Endothelial cell of umbilical vein (primary cell): ENCODE measurements around the gene C22orf23. TPM values are rescaled to one million over a fixed set of nuclear protein-coding genes. Genes with fewer than 3 reads are reported as not detected.

Experiments used
- BruUV-seq: library from RNA; stranded (reverse); fragments of 400-500 nt; replicated peaks from 2 replicates; lab custom pipeline; 2021; lab: Mats Ljungman, UMichigan
- CTCF ChIA-PET: fragments of 300-600, 350-600 bp; sonication (Branson Sonifier 250); formaldehyde crosslinking; loops from one replicate; lab custom pipeline; 2021; ENCODE audit warnings: antibody characterized with exemption, inconsistent platforms; lab: Charles Lee
- POLR2A ChIA-PET: fragments of 300-600, 350-600 bp; sonication (Branson Sonifier 250); formaldehyde crosslinking; loops from one replicate; lab custom pipeline; 2021; ENCODE audit warnings: antibody characterized with exemption, inconsistent platforms; lab: Charles Lee
- DNase-seq: peaks from one replicate; pipeline ENCODE4 v3.0.0-alpha.2; 2011; ENCODE audit warnings: low read depth, low spot score
- FAIRE-seq: peaks from 2 replicates; lab custom pipeline; 2011; peaks lifted over from hg19 to GRCh38; lab: Jason Lieb, UNC
- H2AFZ ChIP-seq: 2 replicates; pipeline ENCODE4 v1.6.0; 2012; ENCODE audit warnings: low read depth, low read length, control low read depth, inconsistent platforms
- H3K27ac ChIP-seq: 2 replicates; pipeline ENCODE4 v1.5.1; 2011; ENCODE audit warnings: low read depth, mild to moderate bottlenecking, control low read depth, low read length, moderate library complexity; ENCODE audit not compliant: insufficient read depth
- H3K27me3 ChIP-seq, 2 experiments: 2 replicates each; pipeline versions ENCODE4 v1.6.0 to v1.6.1; 2011; ENCODE audit warnings: low read length in 2 of 2, mixed read lengths in 1 of 2; ENCODE audit not compliant: control insufficient read depth in 2 of 2, insufficient read depth in 2 of 2
- H3K36me3 ChIP-seq, 2 experiments: 2 replicates in 1 of 2; 3 replicates in 1 of 2; pipeline ENCODE4 v1.5.1; 2011; ENCODE audit warnings: low read length in 2 of 2, mild to moderate bottlenecking in 1 of 2, moderate library complexity in 1 of 2; ENCODE audit not compliant: control insufficient read depth in 2 of 2, insufficient read depth in 2 of 2; ENCODE audit errors: extremely low read depth in 1 of 2
- H3K4me1 ChIP-seq: 3 replicates; pipeline ENCODE4 v1.5.1; 2011; ENCODE audit warnings: mild to moderate bottlenecking, low read length; ENCODE audit not compliant: control insufficient read depth, insufficient read depth; ENCODE audit errors: extremely low read depth
- H3K4me2 ChIP-seq: 2 replicates; pipeline ENCODE4 v1.6.1; 2011; ENCODE audit warnings: low read length, control low read depth, mixed read lengths; ENCODE audit not compliant: insufficient read depth
- H3K4me3 ChIP-seq, 3 experiments: fragments of 200-600 bp in 1 of 3; sonication (generic), shearing (Covaris generic) in 1 of 3; replicated peaks in 1 of 3; 2 replicates each; pipeline ENCODE4 v1.5.1; 2011 to 2016; ENCODE audit warnings: control low read depth in 3 of 3, low read length in 3 of 3, mild to moderate bottlenecking in 2 of 3, inconsistent platforms in 1 of 3, low read depth in 1 of 3, moderate library complexity in 1 of 3; ENCODE audit not compliant: insufficient read depth in 1 of 3
- H3K79me2 ChIP-seq: 2 replicates; pipeline ENCODE4 v1.6.0; 2012; ENCODE audit warnings: low read length, inconsistent platforms; ENCODE audit not compliant: control insufficient read depth, insufficient read depth
- H3K9ac ChIP-seq: replicated peaks from 2 replicates; pipeline ENCODE3; 2011; ENCODE audit warnings: low read length, control low read depth; ENCODE audit not compliant: insufficient read depth; ENCODE audit errors: extremely low read depth
- H3K9me1 ChIP-seq: replicated peaks from 3 replicates; pipeline ENCODE4 v1.6.0; 2011; ENCODE audit warnings: mild to moderate bottlenecking, low read length; ENCODE audit not compliant: control insufficient read depth, insufficient read depth; ENCODE audit errors: extremely low read depth
- H3K9me3 ChIP-seq: replicated peaks from 2 replicates; pipeline ENCODE4 v1.5.1; 2012; ENCODE audit warnings: low read length, inconsistent platforms; ENCODE audit not compliant: control insufficient read depth, insufficient read depth
- H4K20me1 ChIP-seq: replicated peaks from 2 replicates; pipeline ENCODE3; 2011; ENCODE audit warnings: mild to moderate bottlenecking, low read length; ENCODE audit not compliant: control insufficient read depth, insufficient read depth; ENCODE audit errors: extremely low read depth
- CTCF ChIP-seq, 2 donors: IDR thresholded peaks; 1 replicate in 1 of 2; 2 replicates in 1 of 2; pipeline ENCODE4 v1.5.1; 2011; ENCODE audit warnings: low read length in 2 of 2, mild to moderate bottlenecking in 2 of 2, moderate library complexity in 2 of 2, control low read depth in 1 of 2, inconsistent platforms in 1 of 2, low read depth in 1 of 2; ENCODE audit not compliant: insufficient read depth in 1 of 2; ENCODE audit errors: extremely low read depth in 1 of 2
- EZH2 ChIP-seq: IDR thresholded peaks from 2 replicates; pipeline ENCODE4 v1.6.1; 2012; ENCODE audit warnings: borderline replicate concordance, low read depth, mild to moderate bottlenecking, moderate library complexity, low read length, inconsistent platforms; ENCODE audit not compliant: severe bottlenecking
- FOS ChIP-seq: IDR thresholded peaks from 2 replicates; pipeline ENCODE4 v1.6.1; 2011; ENCODE audit warnings: mild to moderate bottlenecking, low read length, moderate library complexity, borderline replicate concordance; ENCODE audit not compliant: insufficient read depth
- GATA2 ChIP-seq: IDR thresholded peaks from 2 replicates; pipeline ENCODE4 v1.7.0; 2011; ENCODE audit warnings: low read depth, mild to moderate bottlenecking, moderate library complexity, mixed read lengths, low read length; ENCODE audit not compliant: insufficient read length, insufficient read depth
- MAX ChIP-seq: IDR thresholded peaks from 2 replicates; pipeline ENCODE4 v1.6.1; 2011; ENCODE audit not compliant: insufficient read depth, insufficient read length
- MYC ChIP-seq: IDR thresholded peaks from one replicate; pipeline ENCODE4 v1.6.1; 2011; ENCODE audit warnings: mild to moderate bottlenecking, low read depth, low read length
- POLR2A ChIP-seq: IDR thresholded peaks from 2 replicates; pipeline ENCODE4 v1.6.1; 2012; ENCODE audit warnings: low read depth, mild to moderate bottlenecking, control low read depth, low read length
- POLR2AphosphoS5 ChIP-seq: IDR thresholded peaks from 2 replicates; pipeline ENCODE4 v1.6.1; 2012; ENCODE audit warnings: low read depth, mild to moderate bottlenecking, control low read depth, low read length, moderate library complexity; ENCODE audit not compliant: insufficient read depth
- dilution Hi-C: fragments of 300-500 bp; cut with MboI; formaldehyde crosslinking; loops from one replicate; pipeline ENCODE4 v1.15.0; 2019; ENCODE audit warnings: low sequenced_read_pairs; ENCODE audit not compliant: extremely low pct_ligation_motif_present
- intact Hi-C: fragments of 100-400 bp; cut with micrococcal nuclease; formaldehyde crosslinking; loops from one replicate; pipeline ENCODE4 v1.10.0; 2022
- polyA plus RNA-seq, 4 experiments: library from polyadenylated mRNA; depleted of rRNA in 3 of 4; stranded (reverse) in 3 of 4; unstranded in 1 of 4; fragments of >200 nt; gene quantifications; 2 replicates each; pipeline versions ENCODE4 v1.2.1 to v1.2.3, GENCODE V29; 2011 to 2012; ENCODE audit warnings: missing spikeins in 1 of 4
- total RNA-seq: library from RNA; stranded (reverse); gene quantifications from 2 replicates; pipeline ENCODE4 v1.2.3, GENCODE V29; 2021

Gene C22orf23
- total and polyA plus RNA-seq, 2 donors (not counting 3 experiments of a cell fraction or from before 2014, with no cell fraction given), result 0.23 to 0.44 TPM

- H3K4me2 ChIP-seq, result no peak overlapping the region
- FAIRE-seq (peak; percentile 70), DNase-seq (no peak)
- CTCF ChIA-PET, result interaction anchor here (1.0 to 4.7 kb wide), 7 partner anchors 13 to 112 kb away, joined by 3 to 48 read pairs (median 4); partner anchors contain the start of gene MICALL1
- peak overlapping the region; percentile 41 for H3K27ac ChIP-seq
- no TSS peak for BruUV-seq
- peaks cover 29% of the 10 kb centered on the region for H3K4me1 ChIP-seq
- TF ChIP-seq CTCF (IDR thresholded peaks at IDR 0.05; ENCODE audit: extremely low read depth in 1 of 2, insufficient read depth in 1 of 2, low read depth in 1 of 2, low read length in 2 of 2), result peak; percentile 29 to 36
- TF ChIP-seq MYC, result no peak
- TF ChIP-seq FOS, result no peak
- POLR2A ChIA-PET, result no interaction called here
- peaks cover 5 to 31% of the 10 kb centered on the region in 2 experiments for H3K36me3 ChIP-seq
- no peak overlapping the region for H2AFZ ChIP-seq
- H3K9me1 ChIP-seq, result no peaks in the 10 kb centered on the region
- dilution Hi-C loops (no loop called here), intact Hi-C loops (no loop called here)
- H3K4me3 ChIP-seq, result no peak overlapping the region
- no peaks in the 10 kb centered on the region for H4K20me1 ChIP-seq
- H3K9me3 ChIP-seq, result no peaks in the 10 kb centered on the region
- H3K9ac ChIP-seq, result no peak overlapping the region
- H3K27me3 ChIP-seq, result no peaks in the 10 kb centered on the region
- no peaks in the 10 kb centered on the region for H3K79me2 ChIP-seq
Observed at GRCh38 chr22:37930270-37930951, 23.0 kb downstream of the C22orf23 start.

GRCh38 chr22:37929390-37929789 lies 24.0 kb downstream of the C22orf23 start:
- POLR2A ChIA-PET, result no interaction called here
- CTCF ChIA-PET, result interaction anchor here (1.9 to 2.2 kb wide), 2 partner anchors 42 to 66 kb away, joined by 4 to 5 read pairs; no protein-coding TSS in a partner anchor
- Histone ChIP-seq H3K36me3 (peaks cover 5 to 36% of the 10 kb centered on the region in 2 experiments), H3K27me3 (no peaks in the 10 kb centered on the region), H3K79me2 (no peaks in the 10 kb centered on the region), H4K20me1 (no peaks in the 10 kb centered on the region), H3K4me1 (peaks cover 29% of the 10 kb centered on the region), H3K4me2 (no peak overlapping the region), H3K9me3 (no peaks in the 10 kb centered on the region), H3K9me1 (no peaks in the 10 kb centered on the region), H3K27ac (no peak overlapping the region), H3K4me3 (no peak overlapping the region), H2AFZ (no peak overlapping the region), H3K9ac (no peak overlapping the region)
- dilution Hi-C loops (no loop called here), intact Hi-C loops (no loop called here)
- FAIRE-seq, result no peak
- BruUV-seq, result no TSS peak
- TF ChIP-seq POLR2AphosphoS5 (no peak), GATA2 (no peak), EZH2 (no peak), POLR2A (no peak), FOS (no peak), MYC (no peak), MAX (no peak)
- no peak for DNase-seq
